ENCODE results near the gene HNRNPL.

- TF ChIP-seq, protein P1, sequence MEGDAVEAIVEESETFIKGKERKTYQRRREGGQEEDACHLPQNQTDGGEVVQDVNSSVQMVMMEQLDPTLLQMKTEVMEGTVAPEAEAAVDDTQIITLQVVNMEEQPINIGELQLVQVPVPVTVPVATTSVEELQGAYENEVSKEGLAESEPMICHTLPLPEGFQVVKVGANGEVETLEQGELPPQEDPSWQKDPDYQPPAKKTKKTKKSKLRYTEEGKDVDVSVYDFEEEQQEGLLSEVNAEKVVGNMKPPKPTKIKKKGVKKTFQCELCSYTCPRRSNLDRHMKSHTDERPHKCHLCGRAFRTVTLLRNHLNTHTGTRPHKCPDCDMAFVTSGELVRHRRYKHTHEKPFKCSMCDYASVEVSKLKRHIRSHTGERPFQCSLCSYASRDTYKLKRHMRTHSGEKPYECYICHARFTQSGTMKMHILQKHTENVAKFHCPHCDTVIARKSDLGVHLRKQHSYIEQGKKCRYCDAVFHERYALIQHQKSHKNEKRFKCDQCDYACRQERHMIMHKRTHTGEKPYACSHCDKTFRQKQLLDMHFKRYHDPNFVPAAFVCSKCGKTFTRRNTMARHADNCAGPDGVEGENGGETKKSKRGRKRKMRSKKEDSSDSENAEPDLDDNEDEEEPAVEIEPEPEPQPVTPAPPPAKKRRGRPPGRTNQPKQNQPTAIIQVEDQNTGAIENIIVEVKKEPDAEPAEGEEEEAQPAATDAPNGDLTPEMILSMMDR (IDR thresholded peaks at IDR 0.05; ENCODE audit: borderline replicate concordance, extremely low read depth, low read length, poor library complexity, severe bottlenecking) = no peak
- no peak for TF ChIP-seq EZH2 (IDR thresholded peaks at IDR 0.05; ENCODE audit: borderline replicate concordance, low read depth, low read length, severe bottlenecking)
Measured at GRCh38 chr19:38793671-38794070, 56.1 kb downstream of the HNRNPL start.

All from DND-41 (cell line).